ENCODE results near the gene CLBA1. TPM values are rescaled to one million over a fixed set of nuclear protein-coding genes. Genes with fewer than 3 reads are reported as not detected.

The CLBA1 gene
- total RNA-seq, 1 donor from 2014 or later: 5.5 TPM

- DNase-seq (ENCODE audit: low read depth, low spot score): no peak
These were observed 19.8 kb downstream of the CLBA1 start for GRCh38 chr14:105005329-105005928.

- no peak for DNase-seq (ENCODE audit: low read depth, low spot score)
These were observed 20.6 kb downstream of the CLBA1 start for GRCh38 chr14:105005929-105006830.

- no peak for DNase-seq (ENCODE audit: low read depth, low spot score)
These were observed 21.4 kb downstream of the CLBA1 start for GRCh38 chr14:105006831-105007592.

GRCh38 chr14:105007593-105008264, 22.1 kb downstream of the CLBA1 start:
- no peak for DNase-seq (ENCODE audit: low read depth, low spot score)

- DNase-seq (ENCODE audit: low read depth, low spot score): no peak
These were observed 24.5 kb downstream of the CLBA1 start for GRCh38 chr14:105010106-105010505.

GRCh38 chr14:105010891-105011291, 25.3 kb downstream of the CLBA1 start:
- no peak for DNase-seq (ENCODE audit: low read depth, low spot score)

- no peak for DNase-seq (ENCODE audit: low read depth, low spot score)
These were observed 25.9 kb downstream of the CLBA1 start for GRCh38 chr14:105011312-105011990.

GRCh38 chr14:105012171-105012985, 26.8 kb downstream of the CLBA1 start:
- no peak for DNase-seq (ENCODE audit: low read depth, low spot score)

GRCh38 chr14:105013150-105013785, 27.7 kb downstream of the CLBA1 start:
- DNase-seq (ENCODE audit: low read depth, low spot score): no peak

GRCh38 chr14:105014032-105014431, 28.4 kb downstream of the CLBA1 start:
- DNase-seq (ENCODE audit: low read depth, low spot score): no peak

GRCh38 chr14:105014631-105015030, 29.0 kb downstream of the CLBA1 start:
- DNase-seq (ENCODE audit: low read depth, low spot score): no peak

- no peak for DNase-seq (ENCODE audit: low read depth, low spot score)
These were observed 29.7 kb downstream of the CLBA1 start for GRCh38 chr14:105015242-105015641.

GRCh38 chr14:105015905-105016304, 30.3 kb downstream of the CLBA1 start:
- DNase-seq (ENCODE audit: low read depth, low spot score): no peak

- no peak for DNase-seq (ENCODE audit: low read depth, low spot score)
These were observed 32.8 kb downstream of the CLBA1 start for GRCh38 chr14:105018414-105018813.

GRCh38 chr14:105019861-105020814, 34.5 kb downstream of the CLBA1 start:
- no peak for DNase-seq (ENCODE audit: low read depth, low spot score)

GRCh38 chr14:105020815-105021655, 35.4 kb downstream of the CLBA1 start, which contains the start of gene CDCA4:
TSS of gene CDCA4 (minus strand) at chr14:105021083. CDS start at chr14:105011929, 9,154 bp downstream.
- DNase-seq (ENCODE audit: low read depth, low spot score): peak; percentile 76

- no peak for DNase-seq (ENCODE audit: low read depth, low spot score)
These were observed 36.2 kb downstream of the CLBA1 start for GRCh38 chr14:105021656-105022275.

All from pulmonary artery endothelial cell (primary cell).